C1 segment of cervical spinal cord (tissue), 14 donors: ENCODE measurements around the gene PITPNC1.

Experiments used
- DNase-seq, 14 donors: peaks; one replicate each; lab custom pipeline; 2025; lab: John Stamatoyannopoulos, UW

The PITPNC1 gene

GRCh38 chr17:67433248-67433924 lies 56.3 kb downstream of the PITPNC1 start:
- DNase-seq, result no peak

GRCh38 chr17:67434061-67434525 lies 57.0 kb downstream of the PITPNC1 start:
- DNase-seq, result peak in 1 of 14 donors; percentile 2

- DNase-seq, result no peak
Measured at GRCh38 chr17:67435122-67435521, 58.0 kb downstream of the PITPNC1 start.

- no peak for DNase-seq
Measured at GRCh38 chr17:67435786-67436185, 58.7 kb downstream of the PITPNC1 start.

- DNase-seq, result no peak
Measured at GRCh38 chr17:67436233-67436632, 59.2 kb downstream of the PITPNC1 start.

GRCh38 chr17:67438667-67439066 lies 61.6 kb downstream of the PITPNC1 start:
- DNase-seq, result no peak

- no peak for DNase-seq
Measured at GRCh38 chr17:67439269-67439668, 62.2 kb downstream of the PITPNC1 start.

- DNase-seq, result no peak
Measured at GRCh38 chr17:67440277-67441051, 63.4 kb downstream of the PITPNC1 start.

GRCh38 chr17:67441052-67441895 lies 64.2 kb downstream of the PITPNC1 start:
- DNase-seq, result peak in 2 of 14 donors; percentile 4 to 49

- DNase-seq, result no peak
Measured at GRCh38 chr17:67441896-67442219, 64.8 kb downstream of the PITPNC1 start.

GRCh38 chr17:67442787-67443624 lies 65.9 kb downstream of the PITPNC1 start:
- peak in 1 of 14 donors; percentile 1 for DNase-seq

GRCh38 chr17:67443931-67444595 lies 67.0 kb downstream of the PITPNC1 start:
- DNase-seq, result no peak

GRCh38 chr17:67448449-67448848 lies 71.4 kb downstream of the PITPNC1 start:
- no peak for DNase-seq

GRCh38 chr17:67449065-67449464 lies 72.0 kb downstream of the PITPNC1 start:
- DNase-seq, result no peak

GRCh38 chr17:67449845-67450755 lies 73.0 kb downstream of the PITPNC1 start:
- no peak for DNase-seq

- no peak for DNase-seq
Measured at GRCh38 chr17:67452681-67453554, 75.8 kb downstream of the PITPNC1 start.

GRCh38 chr17:67456103-67456502 lies 79.0 kb downstream of the PITPNC1 start:
- DNase-seq, result no peak

GRCh38 chr17:67456889-67457288 lies 79.8 kb downstream of the PITPNC1 start:
- DNase-seq, result no peak

- DNase-seq, result no peak
Measured at GRCh38 chr17:67458203-67458602, 81.1 kb downstream of the PITPNC1 start.
